H1 (cell line): ENCODE results near the gene NT5DC1. TPM values are rescaled to one million over a fixed set of nuclear protein-coding genes. Genes with fewer than 3 reads are reported as not detected.

Experiments
- RFX5 ChIP-seq: IDR thresholded peaks from 2 replicates; pipeline ENCODE4 v1.6.1; 2011; ENCODE audit warnings: low read depth, low read length, improper control_type of control experiment, borderline replicate concordance
- polyA plus RNA-seq, 7 experiments: library from polyadenylated mRNA; depleted of rRNA in 3 of 7; stranded (reverse) in 5 of 7; unstranded in 2 of 7; fragments of >200 nt in 5 of 7; fragments of 200-250 nt in 2 of 7; gene quantifications; 1 replicate in 5 of 7; 2 replicates in 1 of 7; 4 replicates in 1 of 7; pipeline versions ENCODE4 v1.2.1 to v1.2.3, GENCODE V29; 2011 to 2013; ENCODE audit warnings: missing spikeins in 2 of 7, mixed read lengths in 2 of 7
- total RNA-seq: library from RNA; stranded (reverse); fragmentation: NEBNext Ultra II Directional; extraction: Animal tissue kit (Norgen Biotek cat#: 25700); gene quantifications from 2 replicates; pipeline ENCODE4 v1.2.1, GENCODE V29; 2021

NT5DC1 gene
- total and polyA plus RNA-seq, 2 of the 8 experiments (the other 6 are each of a cell fraction or from before 2014, with no cell fraction given): 25.3 to 72.7 TPM

DNA sequence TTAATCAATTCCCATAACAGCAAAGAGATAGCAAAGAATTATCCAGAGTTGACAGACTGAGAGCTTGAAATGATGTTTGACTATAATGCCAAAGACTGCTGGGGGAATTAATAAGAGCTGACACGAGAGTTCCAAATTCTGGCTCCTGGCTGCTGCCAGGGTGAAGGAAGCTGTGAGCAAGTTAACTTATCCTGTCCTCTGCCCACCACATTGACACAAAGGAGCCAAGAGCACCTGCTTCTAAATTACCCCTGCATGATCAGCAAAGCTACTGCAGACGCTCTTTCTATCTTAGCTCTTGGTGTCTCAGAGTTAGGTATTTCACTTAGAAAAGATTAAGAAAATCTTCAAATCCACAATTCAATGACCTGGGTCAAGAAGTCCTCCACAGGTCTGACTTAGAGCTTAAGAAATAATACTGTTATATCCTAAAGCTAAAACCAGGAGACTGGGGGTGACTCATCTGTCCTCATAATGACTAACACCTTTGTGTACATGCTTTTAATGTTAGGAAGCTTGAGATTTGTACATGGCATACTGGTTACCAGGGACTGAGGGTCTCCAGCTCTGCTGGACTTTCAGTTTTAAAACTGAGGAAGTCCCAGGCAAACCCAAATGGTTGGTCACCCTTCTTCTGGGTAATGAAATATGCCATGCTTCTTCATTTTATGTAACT lies 26.8 kb upstream of the NT5DC1 start (continued):
- TF ChIP-seq RFX5: no peak
- TF ChIP-seq, all 59 proteins: peak for 0
